ENCODE measurements around the gene ANP32E.

- no peak for TF ChIP-seq CTCF (CRISPR knock-in tag; IDR thresholded peaks at IDR 0.05)
- no peak for TF ChIP-seq CENPBD1 (CRISPR knock-in tag; IDR thresholded peaks at IDR 0.05; ENCODE audit: borderline replicate concordance, low read depth)
- TF ChIP-seq ATF1 (CRISPR knock-in tag; IDR thresholded peaks at IDR 0.05), result no peak
- TF ChIP-seq SMARCE1 (IDR thresholded peaks at IDR 0.05; ENCODE audit: borderline replicate concordance), result no peak
- no peak for TF ChIP-seq TGIF2 (CRISPR knock-in tag; IDR thresholded peaks at IDR 0.05)
- no peak for TF ChIP-seq TEAD2 (CRISPR knock-in tag; IDR thresholded peaks at IDR 0.05)
- no peak for TF ChIP-seq POLR2A (IDR thresholded peaks at IDR 0.05; ENCODE audit: insufficient read depth in 1 of 2, low read depth in 2 of 2, low read length in 2 of 2)
- TF ChIP-seq MYNN (CRISPR knock-in tag; IDR thresholded peaks at IDR 0.05; ENCODE audit: low read depth), result no peak
- TF ChIP-seq ZFP37 (CRISPR knock-in tag; IDR thresholded peaks at IDR 0.05; ENCODE audit: borderline replicate concordance), result no peak
- no peak for TF ChIP-seq KLF16 (CRISPR knock-in tag; IDR thresholded peaks at IDR 0.05)
- TF ChIP-seq RAD51 (IDR thresholded peaks at IDR 0.05; ENCODE audit: borderline replicate concordance), result no peak
- TF ChIP-seq SIX4 (CRISPR knock-in tag; IDR thresholded peaks at IDR 0.05), result no peak
- TF ChIP-seq EZH2 (conservative IDR thresholded peaks at IDR 0.05; ENCODE audit: low read depth, low read length), result no peak
- no peak for TF ChIP-seq KLF12 (CRISPR knock-in tag; IDR thresholded peaks at IDR 0.05; ENCODE audit: borderline replicate concordance)
Measured at GRCh38 chr1:150176593-150176992, 59.3 kb downstream of the ANP32E start.
